Parathyroid adenoma (tissue), 2 donors: ENCODE results near the gene STARD10.

ENCODE experiments used
- H2AFZ ChIP-seq: fragments of 300-600 bp; sonication (generic); one replicate; pipeline ENCODE4 v1.7.0; 2017; ENCODE audit warnings: antibody characterized with exemption, mild to moderate bottlenecking
- H3K27ac ChIP-seq: fragments of 300-600 bp; sonication (generic); one replicate; pipeline ENCODE4 v1.7.0; 2017
- H3K27me3 ChIP-seq: fragments of 300-600 bp; sonication (generic); one replicate; pipeline ENCODE4 v1.7.0; 2017; ENCODE audit warnings: low read length; ENCODE audit not compliant: control insufficient read depth, insufficient read depth
- H3K36me3 ChIP-seq: fragments of 300-600 bp; sonication (generic); one replicate; pipeline ENCODE4 v1.7.0; 2017; ENCODE audit warnings: low read length; ENCODE audit not compliant: control insufficient read depth, insufficient read depth
- H3K4me1 ChIP-seq: fragments of 300-600 bp; sonication (generic); one replicate; pipeline ENCODE4 v1.7.0; 2017; ENCODE audit warnings: control low read depth
- H3K4me2 ChIP-seq: fragments of 300-600 bp; sonication (generic); one replicate; pipeline ENCODE4 v1.7.0; 2017; ENCODE audit warnings: low read length
- H3K4me3 ChIP-seq: fragments of 300-600 bp; sonication (generic); one replicate; pipeline ENCODE4 v1.7.0; 2017; ENCODE audit warnings: low read depth, low read length
- H3K79me2 ChIP-seq: fragments of 300-600 bp; sonication (generic); one replicate; pipeline ENCODE4 v1.7.0; 2017; ENCODE audit warnings: control low read depth
- H3K9ac ChIP-seq: fragments of 300-600 bp; sonication (generic); one replicate; pipeline ENCODE4 v1.7.0; 2017; ENCODE audit warnings: mild to moderate bottlenecking
- H3K9me3 ChIP-seq: fragments of 300-600 bp; sonication (generic); one replicate; pipeline ENCODE4 v1.7.0; 2017; ENCODE audit warnings: low read length; ENCODE audit not compliant: control insufficient read depth
- CTCF ChIP-seq: fragments of 300-600 bp; sonication (generic); IDR thresholded peaks from one replicate; pipeline ENCODE4 v1.7.0; 2017; ENCODE audit warnings: antibody characterized with exemption, mild to moderate bottlenecking
- donor health status: primary hyperparathyroidism.

STARD10 gene

GRCh38 chr11:72766152-72766902, 27.5 kb downstream of the STARD10 start:
- Histone ChIP-seq H3K9me3 (no peaks in the 10 kb centered on the region), H3K36me3 (no peaks in the 10 kb centered on the region), H3K4me2 (no peak overlapping the region), H3K79me2 (peaks cover 5% of the 10 kb centered on the region), H3K27ac (no peak overlapping the region), H3K9ac (no peak overlapping the region), H3K27me3 (no peaks in the 10 kb centered on the region), H2AFZ (no peak overlapping the region), H3K4me1 (no peaks in the 10 kb centered on the region), H3K4me3 (no peak overlapping the region)
- no peak for TF ChIP-seq CTCF

GRCh38 chr11:72764503-72764902, 29.3 kb downstream of the STARD10 start:
- no peak overlapping the region for H3K4me3 ChIP-seq
- H3K27ac ChIP-seq: no peak overlapping the region
- H3K4me1 ChIP-seq: peaks cover 4% of the 10 kb centered on the region

GRCh38 chr11:72763823-72764222, 30.0 kb downstream of the STARD10 start:
- H3K36me3 ChIP-seq: no peaks in the 10 kb centered on the region
- no peak overlapping the region for H3K27ac ChIP-seq
- H3K79me2 ChIP-seq: peaks cover 2% of the 10 kb centered on the region
- H3K4me2 ChIP-seq: no peak overlapping the region
- H3K9me3 ChIP-seq: no peaks in the 10 kb centered on the region
- H3K9ac ChIP-seq: no peak overlapping the region
- H3K4me1 ChIP-seq: peaks cover 4% of the 10 kb centered on the region
- no peak overlapping the region for H2AFZ ChIP-seq
- no peaks in the 10 kb centered on the region for H3K27me3 ChIP-seq
- TF ChIP-seq CTCF: no peak
- H3K4me3 ChIP-seq: no peak overlapping the region

More at GRCh38 chr11:72764503-72764902, 29.3 kb downstream of the STARD10 start:
- Histone ChIP-seq H3K4me2 (no peak overlapping the region), H3K27me3 (no peaks in the 10 kb centered on the region), H2AFZ (no peak overlapping the region), H3K9me3 (no peaks in the 10 kb centered on the region), H3K36me3 (no peaks in the 10 kb centered on the region), H3K9ac (no peak overlapping the region), H3K79me2 (peaks cover 2% of the 10 kb centered on the region)
- no peak for TF ChIP-seq CTCF

GRCh38 chr11:72762641-72763304, 31.1 kb downstream of the STARD10 start:
- Histone ChIP-seq H3K36me3 (no peaks in the 10 kb centered on the region), H3K79me2 (peaks cover 2% of the 10 kb centered on the region), H3K9ac (no peak overlapping the region), H3K9me3 (no peaks in the 10 kb centered on the region), H3K27me3 (no peaks in the 10 kb centered on the region), H3K4me1 (peaks cover 4% of the 10 kb centered on the region), H3K27ac (no peak overlapping the region), H3K4me2 (no peak overlapping the region), H3K4me3 (no peak overlapping the region), H2AFZ (no peak overlapping the region)
- TF ChIP-seq CTCF: no peak
